Breast epithelium (tissue), 4 donors: Measurements from ENCODE around the gene CACNA1I. TPM values are rescaled to one million over a fixed set of nuclear protein-coding genes. Genes with fewer than 3 reads are reported as not detected.

ENCODE experiments used
- DNase-seq, 2 donors: peaks; one replicate each; pipeline ENCODE4 v3.0.0-alpha.2; 2019; ENCODE audit warnings: low spot score in 2 of 2
- H3K27ac ChIP-seq, 2 donors: fragments of 200-600 bp; sonication (generic) in 1 of 2; one replicate each; pipeline ENCODE4 v1.5.1; 2016 to 2019; ENCODE audit warnings: mild to moderate bottlenecking in 1 of 2
- H3K27me3 ChIP-seq, 2 donors: fragments of 200-600 bp; sonication (generic) in 1 of 2; one replicate each; pipeline versions ENCODE4 v1.5.1 to v1.6.0; 2017 to 2019; ENCODE audit warnings: control low read depth in 1 of 2, mild to moderate bottlenecking in 1 of 2
- H3K36me3 ChIP-seq: fragments of 200-600 bp; one replicate; pipeline ENCODE4 v1.5.1; 2019
- H3K4me1 ChIP-seq, 2 donors: fragments of 200-600 bp; sonication (generic); one replicate each; pipeline ENCODE4 v1.5.1; 2016 to 2019; ENCODE audit warnings: control low read depth in 1 of 2
- H3K4me3 ChIP-seq, 3 donors: fragments of 200-600 bp; sonication (generic); 1 replicate in 2 of 3; 2 replicates in 1 of 3; pipeline ENCODE4 v1.5.1; 2016 to 2019; ENCODE audit warnings: mild to moderate bottlenecking in 3 of 3, moderate library complexity in 2 of 3
- H3K9me3 ChIP-seq, 2 donors: fragments of 200-600 bp; sonication (generic) in 1 of 2; one replicate each; pipeline ENCODE4 v1.5.1; 2016 to 2019; ENCODE audit warnings: control low read depth in 1 of 2
- CTCF ChIP-seq, 3 donors: fragments of 450-650 bp; IDR thresholded peaks; one replicate each; pipeline ENCODE4 v1.5.1; 2016 to 2017; ENCODE audit warnings: antibody characterized with exemption in 3 of 3, mild to moderate bottlenecking in 3 of 3, moderate library complexity in 3 of 3
- POLR2A ChIP-seq: fragments of 450-650 bp; IDR thresholded peaks from one replicate; pipeline ENCODE4 v1.6.1; 2016; ENCODE audit warnings: antibody characterized with exemption, mild to moderate bottlenecking, moderate library complexity
- POLR2AphosphoS5 ChIP-seq, 3 donors: sonication (generic); formaldehyde crosslinking; IDR thresholded peaks; one replicate each; pipeline ENCODE4 v1.6.1; 2017; ENCODE audit warnings: antibody characterized with exemption in 3 of 3
- intact Hi-C: fragments of 100-400 bp; cut with DNase I; formaldehyde crosslinking; loops from one replicate; pipeline ENCODE4 v1.15.1; 2023; ENCODE audit warnings: low total_unique reads
- total RNA-seq, 3 donors: library from RNA; depleted of rRNA; stranded (reverse); fragments of >200 nt; gene quantifications; one replicate each; pipeline ENCODE4 v1.1.0, GENCODE V29; 2016

Gene CACNA1I
- total RNA-seq, 3 donors from 2014 or later, result 0.32 to 0.44 (median 0.33) TPM

DNA sequence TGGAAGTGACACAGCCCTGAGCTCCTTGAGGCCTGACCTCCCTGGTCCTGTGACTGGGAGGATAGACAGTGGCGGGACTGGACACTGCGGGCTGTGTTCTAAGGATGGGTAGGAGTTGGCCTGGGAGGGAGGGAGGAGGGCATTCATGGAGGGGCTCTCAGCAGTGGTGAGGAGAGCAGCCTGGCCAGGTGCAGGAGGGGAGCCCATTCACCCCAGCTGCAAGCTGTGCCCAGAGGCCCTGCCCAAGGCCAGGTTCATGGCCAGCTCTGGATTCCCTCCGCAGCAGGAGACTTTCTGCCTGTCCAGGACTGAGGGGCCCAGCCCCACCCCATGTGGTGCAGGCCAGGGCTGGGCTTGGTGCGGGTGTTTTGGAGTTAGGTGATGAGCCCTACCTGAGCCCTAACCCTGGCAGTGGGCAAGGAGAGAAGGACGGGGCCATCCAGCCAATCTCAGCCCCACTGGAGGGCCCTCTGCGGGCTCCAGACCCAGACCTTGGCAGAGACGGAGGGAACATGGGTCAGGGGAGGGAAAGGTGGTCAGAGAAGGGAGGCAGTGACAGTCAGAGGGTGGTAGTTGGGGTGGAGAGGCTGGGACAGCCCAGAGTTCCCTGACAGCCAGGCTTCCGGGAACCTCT lies 26.8 kb downstream of the CACNA1I start:
- intact Hi-C loops, result no loop called here
- Histone ChIP-seq H3K27me3 (peaks cover 0 to 6% of the 10 kb centered on the region in 2 donors), H3K4me3 (no peak overlapping the region)

DNA sequence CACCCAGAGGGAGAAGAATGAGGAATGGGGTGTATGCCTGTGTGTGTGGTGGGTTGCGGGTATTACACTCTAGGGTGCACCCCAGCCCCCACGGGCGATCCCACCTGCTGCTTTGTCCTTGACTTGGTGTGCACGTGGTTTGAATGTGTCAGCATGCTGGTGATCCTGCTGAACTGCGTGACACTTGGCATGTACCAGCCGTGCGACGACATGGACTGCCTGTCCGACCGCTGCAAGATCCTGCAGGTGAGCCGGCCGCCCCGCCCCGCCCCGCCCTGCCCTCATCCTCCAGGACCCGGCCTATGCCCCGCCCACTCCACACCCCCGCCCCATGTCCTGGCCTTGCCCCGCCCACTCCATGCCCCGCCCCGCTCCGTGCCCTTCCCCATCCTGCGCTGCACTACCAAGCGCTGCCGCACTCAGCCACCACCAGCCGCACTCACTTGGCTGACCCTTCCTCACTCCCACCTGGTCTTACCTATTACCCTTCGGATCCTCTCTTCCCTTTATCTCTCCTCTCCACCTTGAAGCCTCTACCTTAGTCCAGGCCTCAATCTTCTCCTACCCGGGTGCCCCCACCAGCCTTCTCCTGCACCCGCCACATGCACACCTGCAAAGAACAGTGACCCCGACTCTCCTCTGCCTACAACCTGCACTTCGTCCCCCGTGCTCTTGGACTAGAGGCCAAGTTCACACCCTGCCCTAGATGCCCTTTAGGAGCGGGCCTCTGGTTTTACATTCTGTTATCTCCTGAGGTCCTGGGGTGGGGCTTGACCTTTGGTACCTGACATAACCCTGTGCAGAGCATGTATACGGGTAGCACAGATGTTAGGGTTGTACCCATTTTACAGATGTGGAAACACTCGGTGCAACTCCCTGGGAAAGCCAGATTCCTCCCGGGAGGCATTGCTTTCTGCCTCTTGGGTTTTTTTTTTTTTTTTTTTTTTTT lies 27.7 kb downstream of the CACNA1I start:
- H3K9me3 ChIP-seq, result peaks cover 0 to 3% of the 10 kb centered on the region in 2 donors
- H3K27ac ChIP-seq, result no peak overlapping the region
- TF ChIP-seq POLR2A (no peak), CTCF (IDR thresholded peaks at IDR 0.05) (no peak), POLR2AphosphoS5 (IDR thresholded peaks at IDR 0.05) (no peak)
- no peak overlapping the region for H3K4me3 ChIP-seq
- no peaks in the 10 kb centered on the region for H3K36me3 ChIP-seq
- no peaks in the 10 kb centered on the region for H3K4me1 ChIP-seq
- DNase-seq, result peak in 1 of 2 donors; percentile 71
- intact Hi-C loops, result no loop called here
- H3K27me3 ChIP-seq, result peaks cover 0 to 6% of the 10 kb centered on the region in 2 donors

More for the DNA sequence above, 26.8 kb downstream of the CACNA1I start:
- no peak for TF ChIP-seq POLR2AphosphoS5 (IDR thresholded peaks at IDR 0.05)
- no peak for TF ChIP-seq CTCF (IDR thresholded peaks at IDR 0.05)
- TF ChIP-seq POLR2A, result no peak
- Histone ChIP-seq H3K36me3 (no peaks in the 10 kb centered on the region), H3K4me1 (peaks cover 0 to 2% of the 10 kb centered on the region in 2 donors), H3K9me3 (no peaks in the 10 kb centered on the region), H3K27ac (no peak overlapping the region)
- DNase-seq, result no peak

DNA sequence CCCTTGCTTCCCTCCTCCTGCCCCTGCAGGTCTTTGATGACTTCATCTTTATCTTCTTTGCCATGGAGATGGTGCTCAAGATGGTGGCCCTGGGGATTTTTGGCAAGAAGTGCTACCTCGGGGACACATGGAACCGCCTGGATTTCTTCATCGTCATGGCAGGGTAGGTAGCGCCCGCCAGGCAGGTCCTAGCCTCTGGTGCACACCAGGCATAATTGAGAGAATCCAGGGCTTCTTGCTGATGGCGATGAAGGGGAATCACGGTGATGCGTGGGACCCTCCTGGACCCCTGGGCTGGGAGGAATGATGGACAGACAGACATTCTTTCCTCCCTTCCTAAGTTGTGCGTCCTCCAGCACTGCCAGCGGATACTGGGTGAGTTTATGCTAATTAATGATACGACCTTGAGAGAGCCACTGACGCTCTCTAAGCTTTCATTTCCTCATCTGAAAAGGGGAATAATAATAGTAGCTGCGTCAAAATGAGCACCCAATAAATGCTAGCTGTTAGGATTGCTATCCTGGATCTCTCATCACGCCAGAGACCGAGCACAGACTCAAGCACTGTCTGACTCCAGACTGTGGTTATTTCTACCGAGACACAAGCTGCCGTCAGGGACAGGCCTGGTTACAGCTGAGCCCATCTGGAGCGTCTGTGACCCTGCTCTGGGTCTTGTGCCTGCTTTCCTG lies 30.1 kb downstream of the CACNA1I start:
- H3K9me3 ChIP-seq, result peaks cover 0 to 4% of the 10 kb centered on the region in 2 donors
- DNase-seq, result no peak
- no peak overlapping the region for H3K27ac ChIP-seq
- H3K27me3 ChIP-seq, result peaks cover 0 to 6% of the 10 kb centered on the region in 2 donors
- no peaks in the 10 kb centered on the region for H3K36me3 ChIP-seq
- H3K4me3 ChIP-seq, result no peak overlapping the region
- no peak for TF ChIP-seq CTCF (IDR thresholded peaks at IDR 0.05)
- TF ChIP-seq POLR2A, result no peak
- TF ChIP-seq POLR2AphosphoS5 (IDR thresholded peaks at IDR 0.05), result no peak
- H3K4me1 ChIP-seq, result no peaks in the 10 kb centered on the region
- intact Hi-C loops, result loop anchor here (2.0 kb wide), 1 partner anchor 74 kb away; no protein-coding TSS in a partner anchor

DNA sequence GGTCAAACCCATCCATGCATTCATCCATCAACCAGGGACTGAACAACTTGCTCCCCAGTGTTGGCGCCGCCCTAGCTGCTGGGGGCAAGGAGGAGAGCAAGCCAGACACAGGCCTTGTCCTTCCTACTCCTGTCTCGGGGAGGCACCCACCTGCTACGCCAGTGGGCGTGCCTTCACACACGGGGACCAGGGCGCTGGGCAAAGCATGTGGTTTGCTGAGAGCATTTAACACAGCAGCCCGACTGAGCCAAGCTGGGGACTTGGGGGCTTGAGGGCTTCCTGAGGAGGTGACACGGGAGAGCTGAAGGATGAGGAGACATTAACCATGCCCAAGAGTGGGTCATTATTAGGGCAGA lies 30.6 kb downstream of the CACNA1I start:
- intact Hi-C loops, result loop anchor here (2.0 kb wide), 1 partner anchor 74 kb away; no protein-coding TSS in a partner anchor
- Histone ChIP-seq H3K4me1 (no peaks in the 10 kb centered on the region), H3K27me3 (peaks cover 0 to 6% of the 10 kb centered on the region in 2 donors), H3K36me3 (no peaks in the 10 kb centered on the region), H3K4me3 (no peak overlapping the region), H3K9me3 (peaks cover 0 to 4% of the 10 kb centered on the region in 2 donors), H3K27ac (no peak overlapping the region)
- no peak for DNase-seq
- TF ChIP-seq POLR2A (no peak), CTCF (IDR thresholded peaks at IDR 0.05) (no peak), POLR2AphosphoS5 (IDR thresholded peaks at IDR 0.05) (no peak)
